ENCODE measurements around the gene CDK4. TPM values are rescaled to one million over a fixed set of nuclear protein-coding genes. Genes with fewer than 3 reads are reported as not detected.

Gene CDK4
- 301 and 304 TPM in 2 replicates for total RNA-seq

DNA sequence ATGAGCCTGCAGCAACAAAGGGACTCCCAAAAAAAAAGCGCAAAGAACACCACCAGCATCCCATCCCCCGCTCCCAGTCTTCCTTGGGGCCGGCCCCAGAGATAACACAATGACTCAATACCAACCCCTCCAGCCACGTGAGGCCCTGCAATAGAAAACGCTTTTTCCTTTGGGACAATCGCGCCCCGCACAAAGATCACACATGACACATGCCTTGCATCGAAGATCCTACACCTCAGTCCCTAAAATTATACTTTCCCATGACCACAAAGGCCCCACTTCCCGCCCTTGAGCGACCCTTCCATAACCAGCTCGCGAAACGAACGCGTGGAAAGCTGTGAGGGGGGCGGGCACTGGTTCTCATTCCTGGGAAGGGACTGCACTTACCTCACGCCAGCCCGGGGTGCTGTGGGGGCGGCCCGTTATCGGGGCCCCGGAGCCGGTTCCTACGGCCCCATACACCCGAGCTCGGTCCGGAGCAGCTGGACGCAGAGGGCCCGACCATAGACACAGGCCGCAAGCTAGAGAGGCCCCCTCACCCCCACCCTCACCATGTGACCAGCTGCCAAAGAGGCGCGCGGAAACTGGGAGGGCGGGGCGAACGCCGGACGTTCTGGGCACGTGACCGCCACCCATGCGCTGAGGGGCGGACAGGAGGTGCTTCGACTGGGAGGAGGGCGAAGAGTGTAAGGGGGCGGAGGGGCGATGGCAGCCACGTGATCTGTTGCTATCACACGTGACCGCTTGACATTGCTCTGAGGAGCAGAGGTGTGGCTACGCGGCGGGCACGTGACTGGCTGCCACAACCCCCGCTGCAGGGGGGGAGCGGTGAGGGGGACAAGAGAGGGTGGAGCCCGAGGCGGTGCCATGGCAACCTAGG lies at the start of gene CDK4:
CDK4 (minus strand) TSS at position 523 of the 880 bp plus-strand sequence. CDS start 593 bp downstream, outside the sequence.

DNA sequence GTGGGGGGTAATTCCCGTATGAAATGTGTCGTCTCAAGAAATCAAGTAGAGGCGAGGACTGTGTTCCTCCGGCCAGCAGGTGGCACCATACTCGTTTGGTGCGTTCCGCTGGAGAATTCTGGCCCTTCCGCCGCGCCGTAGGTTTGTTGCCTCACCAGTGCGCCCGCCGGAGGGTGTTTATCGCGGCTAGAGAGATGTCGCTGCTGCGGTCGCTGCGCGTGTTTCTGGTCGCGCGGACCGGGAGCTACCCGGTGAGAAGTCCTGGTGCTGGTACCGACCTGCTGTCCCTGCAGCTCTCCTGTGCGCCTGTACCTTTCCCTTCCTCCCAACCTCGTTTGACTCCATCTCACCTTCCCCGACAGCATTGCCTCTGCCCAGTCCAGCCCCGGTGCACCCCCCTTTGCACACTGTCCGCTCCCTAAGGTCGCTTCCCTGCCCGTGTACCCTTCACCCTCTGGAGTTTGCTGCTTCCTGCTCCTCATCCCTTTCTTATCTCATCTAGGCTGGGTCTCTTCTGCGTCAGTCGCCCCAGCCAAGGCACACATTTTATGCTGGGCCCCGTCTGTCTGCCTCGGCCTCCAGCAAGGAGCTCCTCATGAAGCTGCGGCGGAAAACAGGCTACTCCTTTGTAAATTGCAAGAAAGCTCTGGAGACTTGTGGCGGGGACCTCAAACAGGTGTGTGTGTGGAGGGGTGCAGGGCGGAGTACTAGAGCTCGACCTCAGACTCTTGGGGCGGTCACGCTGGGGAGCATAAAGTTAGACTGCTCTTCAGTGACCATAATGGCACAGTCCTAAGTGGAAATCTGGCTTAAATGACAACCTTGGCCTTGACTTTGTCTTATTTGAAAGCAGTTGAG lies 30.7 kb upstream of the CDK4 start, which contains the start of gene TSFM:
TSFM (plus strand) TSS at position 180 of the 858 bp plus-strand sequence; CDS start at position 195, 15 bp downstream.

DNA sequence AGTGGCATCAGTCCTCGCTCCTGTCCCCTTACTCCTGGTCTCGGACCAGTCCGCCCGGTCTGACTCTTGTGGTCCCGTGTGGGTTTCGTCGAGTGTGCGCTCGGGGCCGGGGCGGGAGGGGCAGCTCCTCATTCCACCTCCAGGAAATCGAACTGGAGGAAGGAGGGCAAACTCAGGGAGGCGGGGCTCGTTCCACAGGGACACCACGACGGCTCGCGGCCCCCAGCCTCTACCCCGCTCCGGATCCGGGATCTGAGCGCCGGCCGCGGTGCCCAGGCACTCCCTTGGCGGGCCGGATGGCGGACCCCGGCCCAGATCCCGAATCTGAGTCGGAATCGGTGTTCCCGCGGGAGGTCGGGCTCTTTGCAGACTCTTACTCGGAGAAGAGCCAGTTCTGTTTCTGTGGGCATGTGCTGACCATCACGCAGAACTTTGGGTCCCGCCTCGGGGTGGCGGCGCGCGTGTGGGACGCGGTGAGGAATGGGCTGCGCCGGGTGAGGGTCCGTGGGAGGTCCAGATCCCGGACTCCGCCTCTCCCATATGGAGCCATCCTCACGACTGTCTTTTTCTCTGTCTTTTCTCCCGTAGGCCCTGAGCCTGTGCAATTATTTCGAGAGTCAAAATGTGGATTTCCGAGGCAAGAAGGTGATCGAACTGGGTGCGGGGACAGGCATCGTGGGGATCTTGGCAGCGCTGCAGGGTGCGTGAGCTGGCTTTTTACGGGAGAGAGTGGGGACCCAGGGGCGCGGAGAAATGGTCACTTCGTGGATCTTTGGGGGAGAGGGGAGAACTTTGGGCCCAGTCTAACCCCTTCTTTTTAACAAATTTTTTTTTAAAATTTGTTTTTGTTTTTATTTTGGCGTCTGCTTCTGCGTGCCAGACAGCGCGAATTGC lies 20.6 kb upstream of the CDK4 start, which contains the start of gene EEF1AKMT3:
EEF1AKMT3 (plus strand) TSS at position 186 of the 894 bp plus-strand sequence; CDS start at position 297, 111 bp downstream.

DNA sequence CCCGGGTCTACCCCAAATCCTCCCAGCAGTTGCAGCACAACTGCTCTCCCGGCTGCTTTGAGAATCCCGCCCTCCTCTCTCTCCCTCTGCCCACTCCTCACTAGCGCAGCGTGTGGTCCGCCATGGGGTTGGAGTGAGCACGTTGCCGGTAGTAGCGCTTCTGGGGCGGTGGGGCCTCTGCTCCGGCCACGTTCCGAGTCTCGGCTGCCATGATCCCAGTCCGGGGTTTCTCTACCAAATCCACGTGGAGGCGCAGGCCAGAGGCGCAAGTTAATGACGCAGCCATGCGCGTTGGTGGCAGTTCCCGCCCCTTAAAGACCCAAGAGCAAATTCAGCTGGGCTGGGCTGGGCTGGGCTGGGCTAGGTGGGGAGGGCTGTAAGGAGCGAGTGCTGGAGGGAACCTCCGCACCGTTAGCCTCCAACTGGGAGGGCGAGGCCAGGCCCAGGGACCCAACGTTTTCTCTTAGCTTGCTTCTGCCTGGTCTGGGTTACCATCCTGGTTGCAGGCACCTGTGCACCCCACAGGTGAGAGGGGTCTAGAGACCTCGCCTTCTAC lies 19.8 kb upstream of the CDK4 start, which contains the start of gene METTL1:
METTL1 (minus strand) TSS at position 233 of the 556 bp plus-strand sequence; CDS start at position 211, 22 bp downstream.

DNA sequence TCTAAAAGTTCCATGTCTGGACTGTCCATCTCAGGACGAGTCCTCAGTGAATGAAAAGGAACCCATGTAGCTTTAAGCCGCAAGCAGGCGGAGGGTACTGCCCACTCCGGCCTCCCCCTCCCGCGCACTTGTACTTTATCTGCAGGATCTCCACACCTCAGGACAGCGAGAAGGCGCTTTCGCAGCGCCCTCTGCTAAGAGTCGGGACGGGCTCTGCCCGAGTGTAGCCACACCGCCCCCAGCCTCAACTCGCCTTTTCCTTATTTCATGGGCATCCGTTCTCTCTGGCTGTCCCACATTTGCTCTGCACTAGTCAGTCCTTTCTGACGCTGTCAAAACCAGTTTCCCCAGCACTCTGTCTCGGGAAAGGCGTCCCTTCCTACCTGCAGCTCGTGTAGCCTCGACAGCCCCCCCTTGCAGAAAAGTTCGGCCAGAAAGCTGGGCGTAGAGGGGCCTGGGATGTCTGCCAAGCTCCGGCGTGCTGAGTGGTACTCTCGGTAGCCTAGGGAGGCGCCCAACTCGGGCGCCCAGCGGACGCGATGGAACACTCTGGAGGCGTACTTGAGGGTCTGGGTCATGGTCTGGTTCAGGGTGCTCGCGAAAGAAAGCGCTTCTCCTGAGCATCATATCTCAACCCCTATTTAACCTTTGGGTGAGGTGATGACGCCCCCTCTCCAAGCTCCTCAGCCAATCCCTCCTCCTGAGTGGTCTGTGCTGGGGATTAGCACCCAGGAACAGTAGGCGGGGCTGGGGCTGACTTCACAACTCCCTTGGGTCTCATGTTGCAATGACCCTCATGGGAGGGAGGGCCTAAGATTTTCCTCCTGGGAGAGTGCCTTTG lies 14.6 kb upstream of the CDK4 start, which contains the start of gene CYP27B1:
CYP27B1 (minus strand) TSS at position 615 of the 841 bp plus-strand sequence; CDS start at position 578, 37 bp downstream.

DNA sequence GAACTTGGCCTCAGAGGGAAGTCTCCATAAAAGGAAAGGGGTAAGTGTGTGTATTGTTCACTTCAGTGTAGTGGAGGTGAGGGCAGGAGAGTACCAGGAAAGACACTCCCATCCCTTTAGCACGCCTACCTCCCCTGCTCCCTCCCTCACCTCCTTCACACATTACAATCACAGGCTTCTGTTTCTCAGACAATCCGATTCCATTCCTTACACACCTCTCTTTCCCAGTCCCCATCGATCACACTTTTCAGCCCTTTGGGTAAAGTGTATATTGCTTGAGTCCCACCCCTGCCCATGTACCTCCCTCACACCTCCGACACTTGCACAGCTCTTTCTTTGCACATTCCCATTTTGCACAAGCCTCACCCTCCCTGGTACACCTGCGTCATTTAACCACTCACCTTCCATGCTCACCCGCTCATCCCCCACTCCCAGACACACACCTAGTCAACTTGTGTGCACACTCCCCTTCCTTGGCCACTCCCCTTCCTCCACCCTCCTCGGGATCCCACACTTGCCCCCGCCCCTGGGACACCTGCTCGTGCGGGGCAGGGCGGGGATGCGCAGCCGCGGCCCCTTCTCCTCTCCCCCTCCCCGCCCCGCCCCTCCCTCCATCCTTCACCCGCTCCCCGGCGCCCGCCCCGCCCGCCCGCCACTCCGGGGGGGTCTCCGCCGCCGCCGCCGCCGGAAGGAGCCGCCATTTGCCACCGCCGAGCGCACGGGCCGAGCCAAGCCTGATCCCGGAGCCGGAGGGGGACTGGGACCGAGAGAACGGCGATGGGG lies 2.5 kb upstream of the CDK4 start, which contains the start of gene MARCHF9:
MARCHF9 (plus strand) TSS at position 693 of the 783 bp plus-strand sequence. CDS start 426 bp downstream, outside the sequence.

DNA sequence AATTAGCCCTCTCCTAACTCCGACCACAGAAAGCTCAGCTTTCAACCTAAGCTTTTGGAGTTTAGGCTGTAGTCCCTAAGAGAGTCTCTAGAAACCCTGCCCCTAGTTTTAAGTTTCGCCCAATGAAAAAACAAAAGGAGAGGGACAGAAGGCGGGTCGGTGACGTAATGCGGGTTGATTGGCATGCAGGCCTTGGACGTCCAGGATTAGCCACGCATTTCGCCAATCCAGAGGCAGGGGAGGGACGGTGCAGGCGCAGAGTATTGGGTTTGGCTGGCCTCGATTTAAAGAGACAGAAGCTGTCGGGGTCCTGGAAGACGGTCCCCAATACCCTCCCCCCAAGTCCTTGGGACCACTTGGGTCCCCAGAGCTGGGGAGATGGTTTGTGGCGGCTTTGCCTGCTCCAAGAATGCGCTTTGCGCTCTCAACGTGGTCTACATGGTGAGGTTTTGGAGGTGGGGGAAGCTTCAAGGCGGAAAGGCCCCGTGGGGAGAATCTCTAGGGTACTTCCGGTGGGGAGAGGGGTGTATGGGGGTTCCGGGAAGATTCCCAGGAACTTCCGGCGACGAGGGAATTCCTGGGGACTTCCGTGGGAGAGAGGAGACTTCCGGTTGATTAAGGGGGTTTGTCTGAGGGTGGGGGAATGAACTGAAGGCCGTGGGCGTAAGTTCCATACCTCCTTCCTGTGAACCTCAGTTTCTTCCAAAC lies 7.2 kb downstream of the CDK4 start, which contains the start of gene TSPAN31:
TSPAN31 (plus strand) TSS at position 263 of the 708 bp plus-strand sequence; CDS start at position 379, 116 bp downstream.

DNA sequence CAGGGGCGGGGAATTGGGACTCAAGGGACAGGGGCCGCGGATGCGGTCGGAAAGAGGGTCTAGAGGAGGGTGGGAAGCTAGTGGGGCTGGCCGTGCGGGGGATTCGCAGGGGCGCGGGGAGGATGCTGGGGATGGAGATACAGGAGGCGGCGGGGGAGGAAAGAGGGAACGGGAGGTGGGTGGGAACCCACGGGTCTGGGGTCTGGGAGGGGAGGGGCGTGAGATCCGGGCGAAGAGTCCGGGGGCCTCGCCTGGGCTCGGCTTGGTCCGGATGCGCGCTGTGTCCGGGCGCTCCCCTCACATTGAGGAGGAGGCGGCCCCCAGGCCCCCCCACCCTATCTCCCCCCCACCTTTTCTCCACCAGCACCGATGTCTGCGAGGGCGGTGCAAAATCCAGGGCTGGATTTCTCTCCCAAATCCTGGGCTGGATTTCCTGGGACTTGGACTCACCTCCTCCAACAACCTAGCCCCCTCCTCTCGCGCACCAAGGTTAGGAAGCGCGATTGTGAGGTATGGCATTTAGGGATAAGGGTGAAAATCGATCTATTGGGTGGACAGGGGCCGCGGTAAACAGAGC lies 13.4 kb downstream of the CDK4 start, which contains the start of gene AGAP2:
AGAP2 (minus strand) TSS at position 82 of the 577 bp plus-strand sequence. CDS start 496 bp downstream, outside the sequence.

Other genes with a start within 250 kb of the CDK4 start
- gene DDIT3, start 231.8 kb downstream of the CDK4 start, total RNA-seq: 12.7 and 433 TPM in 2 replicates
- gene MBD6, start 229.5 kb downstream of the CDK4 start, total RNA-seq: 7.0 and 12.5 TPM in 2 replicates
- gene DCTN2, start 205.1 kb downstream of the CDK4 start, total RNA-seq: 106 and 107 TPM in 2 replicates
- gene KIF5A, start 202.3 kb downstream of the CDK4 start, total RNA-seq: under 0.01 and 0.14 TPM in 2 replicates
- gene PIP4K2C, start 161.1 kb downstream of the CDK4 start, total RNA-seq: 30.6 and 31.4 TPM in 2 replicates
- 21.2 and 22.5 TPM in 2 replicates for gene DTX3, start 147.5 kb downstream of the CDK4 start, total RNA-seq
- 9.0 and 9.8 TPM in 2 replicates for gene ARHGEF25, start 140.9 kb downstream of the CDK4 start, total RNA-seq
- 2.8 and 5.3 TPM in 2 replicates for gene B4GALNT1, start 119.1 kb downstream of the CDK4 start, total RNA-seq
- gene OS9, start 58.2 kb downstream of the CDK4 start, total RNA-seq: 113 and 651 TPM in 2 replicates
- gene AGAP2, start 13.6 kb downstream of the CDK4 start, total RNA-seq: 0.22 and 0.29 TPM in 2 replicates
- 34.6 and 44.8 TPM in 2 replicates for gene TSPAN31, start 7.3 kb downstream of the CDK4 start, total RNA-seq
- gene MARCHF9, start 2.8 kb upstream of the CDK4 start, total RNA-seq: 1.6 and 5.3 TPM in 2 replicates
- gene CYP27B1, start 14.8 kb upstream of the CDK4 start, total RNA-seq: 1.1 and 2.3 TPM in 2 replicates
- 12.5 and 12.7 TPM in 2 replicates for gene METTL1, start 19.8 kb upstream of the CDK4 start, total RNA-seq
- 8.9 and 9.4 TPM in 2 replicates for gene EEF1AKMT3, start 20.3 kb upstream of the CDK4 start, total RNA-seq
- gene TSFM, start 30.5 kb upstream of the CDK4 start, total RNA-seq: 18.2 and 19.5 TPM in 2 replicates
- 1.3 and 3.1 TPM in 2 replicates for gene AVIL, start 66.4 kb upstream of the CDK4 start, total RNA-seq
- gene CTDSP2, start 94.4 kb upstream of the CDK4 start, total RNA-seq: 102 and 186 TPM in 2 replicates
- 0.66 and 5.9 TPM in 2 replicates for gene ATP23, start 189.3 kb upstream of the CDK4 start, total RNA-seq

All from placental pericyte (primary cell).